Measurements from ENCODE around the gene GRIA4.

DNA sequence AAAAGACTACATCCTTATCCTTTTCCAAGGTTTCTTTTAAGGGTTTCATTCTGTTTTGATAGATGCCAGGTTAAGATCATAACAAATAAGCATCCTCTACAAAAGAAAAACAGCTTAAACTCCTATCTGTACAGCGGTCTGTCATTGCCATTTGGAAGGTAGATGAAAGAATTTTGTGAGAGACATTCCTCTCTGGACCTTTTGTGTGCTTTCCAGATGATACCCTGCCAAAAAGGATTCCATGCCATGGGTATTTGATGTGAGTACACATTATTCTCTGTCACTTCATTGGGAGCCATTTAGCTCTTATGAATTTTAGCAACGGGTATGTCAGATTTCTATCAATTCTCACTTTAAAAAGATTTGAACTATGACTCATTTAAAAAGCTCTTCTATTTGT lies 153.7 kb downstream of the GRIA4 start:
- TF ChIP-seq, protein P1, sequence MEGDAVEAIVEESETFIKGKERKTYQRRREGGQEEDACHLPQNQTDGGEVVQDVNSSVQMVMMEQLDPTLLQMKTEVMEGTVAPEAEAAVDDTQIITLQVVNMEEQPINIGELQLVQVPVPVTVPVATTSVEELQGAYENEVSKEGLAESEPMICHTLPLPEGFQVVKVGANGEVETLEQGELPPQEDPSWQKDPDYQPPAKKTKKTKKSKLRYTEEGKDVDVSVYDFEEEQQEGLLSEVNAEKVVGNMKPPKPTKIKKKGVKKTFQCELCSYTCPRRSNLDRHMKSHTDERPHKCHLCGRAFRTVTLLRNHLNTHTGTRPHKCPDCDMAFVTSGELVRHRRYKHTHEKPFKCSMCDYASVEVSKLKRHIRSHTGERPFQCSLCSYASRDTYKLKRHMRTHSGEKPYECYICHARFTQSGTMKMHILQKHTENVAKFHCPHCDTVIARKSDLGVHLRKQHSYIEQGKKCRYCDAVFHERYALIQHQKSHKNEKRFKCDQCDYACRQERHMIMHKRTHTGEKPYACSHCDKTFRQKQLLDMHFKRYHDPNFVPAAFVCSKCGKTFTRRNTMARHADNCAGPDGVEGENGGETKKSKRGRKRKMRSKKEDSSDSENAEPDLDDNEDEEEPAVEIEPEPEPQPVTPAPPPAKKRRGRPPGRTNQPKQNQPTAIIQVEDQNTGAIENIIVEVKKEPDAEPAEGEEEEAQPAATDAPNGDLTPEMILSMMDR (IDR thresholded peaks at IDR 0.05; ENCODE audit: insufficient read depth, low read length): no peak
- TF ChIP-seq REST (IDR thresholded peaks at IDR 0.05; ENCODE audit: insufficient replicate concordance, low read depth): no peak
- TF ChIP-seq GABPA (IDR thresholded peaks at IDR 0.05; ENCODE audit: low read depth): no peak
- no peak for TF ChIP-seq POLR2AphosphoS5 (IDR thresholded peaks at IDR 0.05; ENCODE audit: low read depth)

All from HL-60 (cell line).